GM06990 (cell line): ENCODE data around the gene CH25H.
A peak's percentile ranks its signal among the peaks of the same experiment; 100 is the strongest.

Experiments used
- DNase-seq: peaks from one replicate; pipeline ENCODE4 v3.0.0-alpha.2; 2011; ENCODE audit not compliant: insufficient read length; ENCODE audit errors: extremely low read depth
- H3K27me3 ChIP-seq: replicated peaks from 2 replicates; pipeline ENCODE4 v1.6.0; 2011; ENCODE audit warnings: low read length; ENCODE audit not compliant: control insufficient read depth, insufficient read depth
- H3K36me3 ChIP-seq: 2 replicates; pipeline ENCODE4 v1.5.1; 2011; ENCODE audit warnings: low read length; ENCODE audit not compliant: control insufficient read depth, insufficient read depth
- H3K4me3 ChIP-seq: replicated peaks from 2 replicates; pipeline ENCODE4 v1.5.1; 2011; ENCODE audit warnings: low read depth, mild to moderate bottlenecking, control low read depth, low read length
- TF ChIP-seq, protein P1 (sequence below): IDR thresholded peaks from 2 replicates; pipeline ENCODE4 v1.5.1; 2011; ENCODE audit warnings: low read length, control low read depth, mild to moderate bottlenecking, inconsistent platforms; ENCODE audit not compliant: insufficient read depth, poor library complexity, severe bottlenecking

Gene CH25H

DNA sequence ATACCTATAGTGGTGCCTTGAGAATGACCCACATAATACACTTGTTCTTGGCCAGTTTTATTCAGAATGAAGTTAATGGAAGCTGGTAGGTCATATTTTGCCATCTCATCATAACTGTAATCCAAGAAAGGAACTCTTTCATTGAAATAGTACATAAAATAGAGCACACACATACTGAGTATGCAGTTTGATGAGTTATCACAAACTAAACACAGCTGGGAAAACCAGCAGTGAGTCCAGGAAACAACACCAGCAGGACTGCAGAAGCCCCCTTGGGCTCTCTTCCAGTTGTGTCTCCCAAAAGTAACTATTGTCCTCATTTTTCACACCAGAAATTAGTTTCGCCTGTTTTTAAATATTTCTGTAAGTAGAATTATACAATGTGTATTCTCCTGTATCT lies 19.8 kb upstream of the CH25H start:
- no peak for DNase-seq
- Histone ChIP-seq H3K4me3 (no peak overlapping the region), H3K36me3 (peaks cover 6% of the 10 kb centered on the region), H3K27me3 (no peaks in the 10 kb centered on the region)
- TF ChIP-seq, protein P1, sequence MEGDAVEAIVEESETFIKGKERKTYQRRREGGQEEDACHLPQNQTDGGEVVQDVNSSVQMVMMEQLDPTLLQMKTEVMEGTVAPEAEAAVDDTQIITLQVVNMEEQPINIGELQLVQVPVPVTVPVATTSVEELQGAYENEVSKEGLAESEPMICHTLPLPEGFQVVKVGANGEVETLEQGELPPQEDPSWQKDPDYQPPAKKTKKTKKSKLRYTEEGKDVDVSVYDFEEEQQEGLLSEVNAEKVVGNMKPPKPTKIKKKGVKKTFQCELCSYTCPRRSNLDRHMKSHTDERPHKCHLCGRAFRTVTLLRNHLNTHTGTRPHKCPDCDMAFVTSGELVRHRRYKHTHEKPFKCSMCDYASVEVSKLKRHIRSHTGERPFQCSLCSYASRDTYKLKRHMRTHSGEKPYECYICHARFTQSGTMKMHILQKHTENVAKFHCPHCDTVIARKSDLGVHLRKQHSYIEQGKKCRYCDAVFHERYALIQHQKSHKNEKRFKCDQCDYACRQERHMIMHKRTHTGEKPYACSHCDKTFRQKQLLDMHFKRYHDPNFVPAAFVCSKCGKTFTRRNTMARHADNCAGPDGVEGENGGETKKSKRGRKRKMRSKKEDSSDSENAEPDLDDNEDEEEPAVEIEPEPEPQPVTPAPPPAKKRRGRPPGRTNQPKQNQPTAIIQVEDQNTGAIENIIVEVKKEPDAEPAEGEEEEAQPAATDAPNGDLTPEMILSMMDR = no peak

DNA sequence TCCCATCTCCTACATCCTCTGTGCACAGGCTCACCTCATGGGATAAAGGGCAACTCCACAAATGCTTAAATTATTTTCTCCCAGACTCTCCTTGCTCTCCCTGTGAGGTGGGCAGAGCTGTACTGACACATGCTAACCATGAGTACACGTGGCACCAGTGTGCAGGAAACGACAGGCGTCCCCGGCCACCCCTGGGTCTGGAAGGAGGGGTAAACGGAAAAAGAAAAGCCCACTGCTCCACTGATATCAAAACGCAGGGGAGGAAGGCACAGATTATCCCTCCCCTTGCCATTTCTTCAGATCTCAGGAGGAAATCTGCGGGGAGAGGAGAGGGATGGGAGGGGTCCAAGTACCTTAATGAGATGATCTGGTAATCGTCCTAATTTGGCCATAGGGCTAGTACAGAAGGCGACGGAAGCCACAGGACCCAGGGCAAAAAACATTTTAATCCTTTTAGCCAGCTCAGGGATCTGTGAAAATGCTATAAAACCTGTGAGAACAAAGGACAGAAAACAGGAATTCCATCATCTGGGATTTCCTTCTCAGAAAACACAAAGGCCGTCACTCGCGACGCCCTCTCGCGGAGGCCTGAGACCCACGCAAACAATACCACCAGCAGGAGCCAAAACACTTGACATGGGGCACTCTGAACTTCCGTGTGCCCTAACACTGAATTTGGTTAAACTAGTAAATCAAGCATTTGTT lies 17.8 kb upstream of the CH25H start:
- TF ChIP-seq, protein P1 = no peak
- peaks cover 8% of the 10 kb centered on the region for H3K36me3 ChIP-seq
- no peak overlapping the region for H3K4me3 ChIP-seq
- no peaks in the 10 kb centered on the region for H3K27me3 ChIP-seq
- no peak for DNase-seq

DNA sequence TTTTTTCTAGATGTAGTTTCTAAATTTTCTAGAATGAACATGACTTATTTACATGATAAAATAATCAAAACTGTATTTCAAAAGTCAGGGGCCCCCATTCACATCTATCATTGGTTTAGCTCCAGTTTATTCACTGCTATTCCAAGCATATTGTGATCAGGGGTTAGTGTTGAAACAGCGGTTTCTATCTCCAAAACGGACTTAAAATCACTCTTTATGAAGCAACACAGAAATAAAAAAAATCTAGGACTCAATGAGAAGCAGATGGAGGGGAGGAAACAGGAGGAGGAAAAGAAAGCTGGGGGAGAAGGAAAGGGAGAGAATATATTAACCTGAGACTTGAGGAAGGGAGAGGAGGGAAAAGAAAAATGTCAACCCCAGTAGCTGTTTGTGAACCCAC lies 14.8 kb upstream of the CH25H start:
- no peak for DNase-seq
- no peak overlapping the region for H3K4me3 ChIP-seq
- TF ChIP-seq, protein P1 = no peak
- no peaks in the 10 kb centered on the region for H3K27me3 ChIP-seq
- H3K36me3 ChIP-seq = peaks cover 6% of the 10 kb centered on the region

DNA sequence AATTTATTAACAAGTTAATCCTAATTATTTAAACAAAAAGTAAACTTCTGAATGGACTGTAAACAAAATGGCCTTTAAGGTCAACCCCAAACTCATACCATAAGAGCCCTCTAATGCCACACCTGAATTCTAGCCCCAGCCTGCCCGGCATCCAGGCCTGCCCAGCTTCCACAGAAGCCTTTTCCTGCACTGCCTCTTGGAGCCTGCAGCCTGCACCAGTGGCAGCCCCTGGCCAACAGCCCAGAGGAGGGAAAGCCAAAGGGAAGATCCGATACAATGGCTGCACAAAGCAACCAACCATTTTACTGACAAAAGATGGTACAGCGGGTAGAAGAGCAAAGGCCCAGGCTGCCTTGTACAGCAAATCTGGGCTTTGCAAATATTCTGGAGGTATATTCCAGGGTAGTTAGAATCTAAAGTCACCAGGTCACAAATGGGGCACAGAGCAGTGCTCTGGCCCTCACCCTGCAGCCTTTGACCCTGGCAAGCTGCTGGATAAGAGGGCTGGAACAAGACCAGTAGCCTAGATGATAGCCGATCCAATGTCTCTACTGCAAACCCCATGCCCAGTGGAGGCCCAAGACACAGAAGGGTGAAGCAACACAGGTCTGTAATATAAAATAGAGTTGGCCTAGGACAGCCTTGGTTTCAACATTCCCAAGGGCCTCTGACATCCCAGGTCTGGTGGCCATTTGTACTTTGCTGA lies 12.5 kb upstream of the CH25H start:
- DNase-seq = no peak
- TF ChIP-seq, protein P1 = no peak
- Histone ChIP-seq H3K4me3 (no peak overlapping the region), H3K36me3 (peaks cover 4% of the 10 kb centered on the region), H3K27me3 (no peaks in the 10 kb centered on the region)

DNA sequence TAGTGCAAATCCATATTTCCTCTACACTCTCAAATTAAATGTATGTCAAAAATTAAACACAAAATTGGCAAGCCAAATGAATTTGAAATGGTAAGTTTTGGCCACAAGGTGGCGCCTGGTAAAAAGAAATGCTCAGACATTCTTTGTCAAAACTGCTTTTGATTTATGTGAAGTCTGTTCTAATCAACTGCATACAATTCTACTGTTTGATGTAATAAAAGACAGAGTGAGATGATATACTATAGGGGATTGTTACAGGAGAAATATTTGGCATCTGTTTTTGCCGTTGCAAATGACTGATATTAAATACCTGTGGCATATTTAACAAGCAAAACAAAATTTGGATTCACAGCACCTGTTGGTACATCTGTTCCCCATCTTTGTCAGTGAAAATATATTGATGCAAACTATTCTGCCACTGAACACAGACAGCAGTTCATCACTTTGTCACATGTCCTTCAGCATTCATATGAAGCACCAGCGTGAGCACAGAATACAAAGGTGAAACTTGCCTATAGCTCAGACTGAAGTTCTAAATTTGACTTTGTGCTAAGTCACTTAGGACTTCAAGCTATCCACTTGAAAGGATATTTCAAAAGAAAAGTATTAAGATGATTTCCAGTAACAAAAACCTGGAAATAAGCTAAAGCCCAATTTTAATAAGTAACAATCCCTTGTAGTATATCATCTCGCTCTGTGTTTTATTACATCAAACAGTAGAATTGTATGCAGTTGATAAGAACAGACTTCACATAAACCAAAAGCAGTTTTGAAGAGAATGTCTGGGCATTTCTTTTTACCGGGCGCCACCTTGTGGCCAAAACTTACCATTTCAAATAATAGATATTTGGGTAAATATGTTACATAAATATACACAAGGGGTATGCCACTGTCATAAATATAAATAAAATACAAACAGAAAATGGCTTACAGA lies 10.2 kb upstream of the CH25H start:
- Histone ChIP-seq H3K36me3 (peaks cover 3% of the 10 kb centered on the region), H3K4me3 (no peak overlapping the region), H3K27me3 (no peaks in the 10 kb centered on the region)
- TF ChIP-seq, protein P1 = peak; percentile 66
- DNase-seq = peak; percentile 29
